T-helper 22 cell (primary cell): ENCODE measurements around the gene LITAFD.
"Not testable (repeated sequence)": the region's sequence is repeated elsewhere in the genome, so short reads cannot be mapped to it uniquely, and the experiment has no call there.

Source experiments
- DNase-seq: peaks from one replicate; pipeline ENCODE4 v3.0.0-alpha.2; 2020; ENCODE audit warnings: low read depth

LITAFD gene

GRCh38 chr16:8882041-8882617 is at the start of gene LITAFD:
Gene LITAFD, plus strand, starts transcription at chr16:8882351. Its CDS starts 2,005 bp downstream, at chr16:8884356.
- no peak for DNase-seq

DNA sequence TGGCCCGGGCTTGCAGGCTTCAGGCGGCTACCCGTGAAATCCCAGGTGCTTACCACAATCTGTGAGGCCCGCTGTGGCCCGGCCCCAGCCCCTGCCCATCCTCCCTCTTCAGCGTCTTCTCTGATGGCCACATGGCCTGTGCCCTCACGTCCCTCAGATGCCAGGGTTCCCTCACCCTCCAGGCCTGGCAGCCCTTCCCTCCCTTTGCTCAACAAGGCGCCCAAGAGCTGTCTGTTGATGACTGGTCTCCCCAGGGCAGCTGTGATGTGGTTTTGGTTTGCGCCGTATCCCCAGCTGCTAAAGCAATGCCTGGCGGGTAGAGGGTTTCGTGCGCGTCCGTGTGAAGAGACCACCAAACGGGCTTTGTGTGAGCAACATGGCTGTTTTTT is 49.4 kb upstream of the LITAFD start:
- no peak for DNase-seq

DNA sequence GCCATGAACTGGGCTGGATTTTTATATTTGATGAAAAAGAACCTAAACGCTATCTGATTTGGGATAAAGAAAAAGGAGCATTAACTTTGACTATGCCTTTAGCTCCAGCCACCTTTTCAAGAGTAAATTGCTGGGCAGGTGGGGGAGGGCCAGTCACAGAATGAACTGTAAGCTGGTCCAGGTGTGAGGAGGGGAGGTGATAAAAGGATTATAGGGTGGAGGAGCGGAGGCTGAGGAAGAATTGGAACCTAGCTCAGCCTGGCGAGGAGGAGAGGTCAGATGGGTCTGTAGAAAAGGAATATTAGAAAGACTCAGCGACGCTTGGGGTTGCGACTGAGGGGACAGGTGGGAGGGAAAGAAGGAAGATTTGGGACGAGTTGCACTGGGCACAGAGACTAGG is 45.4 kb upstream of the LITAFD start:
- DNase-seq = not testable (repeated sequence)

DNA sequence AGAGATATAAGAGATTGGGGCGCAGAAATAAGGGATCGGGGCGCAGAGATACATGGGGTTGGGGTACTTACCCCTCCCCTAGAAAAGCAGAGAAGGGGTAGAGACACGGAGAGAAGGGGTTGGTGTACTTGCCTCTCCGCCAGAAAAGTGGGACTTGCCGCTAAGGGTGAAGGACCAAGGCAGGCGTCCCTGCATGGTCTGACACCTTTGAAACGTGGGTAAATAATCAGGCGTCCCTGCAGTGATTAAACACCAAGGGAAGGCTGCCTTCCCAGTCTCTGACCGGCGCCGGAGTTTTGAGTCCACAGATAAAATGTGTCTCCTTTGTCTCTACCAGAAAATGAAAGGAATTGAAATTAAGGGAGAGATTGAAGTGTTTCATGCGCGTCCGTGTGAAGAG is 44.6 kb upstream of the LITAFD start:
- DNase-seq = not testable (repeated sequence)

GRCh38 chr16:8842016-8842415 is 40.1 kb upstream of the LITAFD start:
- not testable (repeated sequence) for DNase-seq

DNA sequence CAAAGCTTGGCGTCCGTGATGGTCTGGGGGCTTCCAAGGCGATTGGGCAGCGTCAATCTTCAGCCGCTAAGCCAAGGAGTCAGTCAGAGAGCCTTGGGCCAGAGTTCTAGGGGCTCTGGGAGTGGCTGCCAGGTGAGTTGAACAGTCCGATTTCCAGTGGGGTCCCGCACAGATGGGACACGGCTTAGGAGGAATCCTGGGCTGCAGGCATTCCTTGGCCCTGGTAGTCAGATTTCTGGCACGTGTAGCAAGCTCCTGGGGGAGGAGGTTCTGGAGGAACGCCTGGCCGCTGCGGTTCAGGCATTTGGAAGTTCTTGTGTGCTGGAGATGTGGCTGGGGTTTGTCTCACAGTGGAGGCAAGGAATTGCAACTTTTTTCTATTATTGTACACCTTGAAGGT is 38.9 kb upstream of the LITAFD start:
- DNase-seq = not testable (repeated sequence)

DNA sequence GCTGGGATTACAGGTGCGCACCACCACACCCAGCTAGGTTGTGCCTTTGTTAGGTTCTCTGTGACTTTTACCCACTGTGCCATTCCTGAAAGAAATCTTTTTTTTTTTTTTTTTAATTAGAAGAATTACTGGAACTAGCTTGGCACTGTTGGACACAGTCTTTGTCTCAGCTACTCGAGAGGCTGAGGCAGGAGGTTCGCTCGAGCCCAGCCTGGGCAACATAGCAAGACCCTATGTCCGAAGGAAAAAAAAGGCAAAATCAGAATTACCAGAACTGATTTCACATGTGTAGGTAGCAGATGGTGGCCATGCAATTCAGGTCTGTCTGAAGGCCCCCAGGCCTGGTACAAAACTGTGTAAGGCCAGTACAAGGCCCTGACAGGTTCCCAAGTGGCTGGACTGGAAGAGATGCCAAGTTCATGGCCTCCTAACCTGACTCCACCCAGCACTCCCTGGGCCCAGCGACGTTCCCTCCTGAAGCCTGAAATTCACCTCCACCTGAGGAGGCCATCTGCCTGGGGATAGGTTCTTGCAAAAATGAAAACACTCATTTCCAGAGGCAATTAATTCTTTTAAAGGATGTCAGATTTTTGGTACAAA is 36.4 kb upstream of the LITAFD start:
- no peak for DNase-seq

- no peak for DNase-seq
Measured at GRCh38 chr16:8846401-8846932, 35.7 kb upstream of the LITAFD start.

GRCh38 chr16:8847145-8847544 is 35.0 kb upstream of the LITAFD start:
- DNase-seq = no peak

DNA sequence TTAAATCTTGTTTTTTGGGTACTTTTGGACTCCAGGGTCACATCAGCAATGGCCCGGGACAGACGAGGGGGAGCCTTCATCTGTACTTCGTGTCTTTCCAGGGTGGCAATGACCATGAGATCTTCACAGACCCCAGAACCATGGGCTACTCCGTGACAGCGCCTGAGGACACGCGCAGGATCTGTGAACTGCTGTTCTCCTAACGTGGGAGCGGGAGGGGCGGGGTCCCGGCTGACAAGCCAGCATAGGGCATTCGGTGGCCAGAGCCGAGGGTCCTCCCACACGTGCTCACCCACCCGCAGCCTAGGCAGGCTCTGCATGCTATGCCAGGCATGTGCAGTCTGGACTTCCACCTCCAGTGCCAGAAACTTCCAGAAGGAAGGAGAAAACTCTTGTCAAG is 34.5 kb upstream of the LITAFD start:
- no peak for DNase-seq

GRCh38 chr16:8848231-8848938 is 33.8 kb upstream of the LITAFD start:
- no peak for DNase-seq

DNA sequence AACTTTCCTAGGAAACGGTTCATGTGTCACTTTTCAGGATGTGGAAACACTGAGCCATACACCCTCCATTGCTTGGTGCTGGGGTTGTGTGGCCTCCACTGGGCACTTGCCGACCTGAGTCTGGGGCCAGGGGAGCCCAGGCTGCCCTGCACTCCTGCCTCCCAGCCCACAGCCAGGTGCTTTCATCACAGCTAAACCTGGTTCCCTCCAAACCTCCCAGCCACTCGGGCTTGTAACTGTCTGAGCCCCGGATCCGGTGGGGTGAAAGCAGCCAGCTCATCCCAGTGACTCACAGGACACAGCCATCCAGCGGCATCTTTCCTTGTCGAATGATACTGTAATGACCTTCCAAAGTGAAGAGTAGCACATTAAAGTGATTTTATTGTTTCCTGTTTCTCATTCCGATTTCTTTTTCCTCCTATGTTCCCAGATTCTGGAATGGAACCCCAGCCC is 33.2 kb upstream of the LITAFD start:
- no peak for DNase-seq

- no peak for DNase-seq
Measured at GRCh38 chr16:8849411-8850011, 32.6 kb upstream of the LITAFD start.

DNA sequence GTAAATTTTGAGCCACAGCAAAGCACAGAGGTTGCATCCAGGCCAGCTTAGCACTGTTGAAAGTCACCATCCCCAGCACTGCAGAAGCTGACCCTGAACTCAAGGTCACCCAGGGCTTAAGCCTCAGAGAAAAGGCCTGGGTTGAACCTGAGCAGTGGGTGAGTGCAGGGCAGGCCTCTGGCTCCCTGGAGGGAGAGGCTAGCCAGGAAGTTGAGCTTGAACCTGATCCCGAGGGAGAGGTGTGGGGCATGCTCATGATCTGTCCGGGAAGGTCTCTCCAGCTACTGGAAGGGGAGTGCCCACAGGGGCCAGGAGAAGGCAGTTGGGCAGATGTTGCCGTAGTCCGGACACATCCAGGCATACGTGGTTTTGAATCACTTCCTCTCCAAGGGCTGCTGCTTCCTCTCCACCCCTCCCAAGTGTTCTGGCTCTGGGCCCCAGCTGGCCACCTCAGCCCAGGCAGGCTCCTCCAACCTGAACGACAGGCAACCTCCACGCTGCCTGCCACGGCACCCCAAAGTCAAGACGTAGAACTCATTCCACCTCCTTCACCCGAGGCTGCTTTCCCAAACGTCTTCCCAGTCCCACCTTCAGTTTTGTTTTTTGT is 31.8 kb upstream of the LITAFD start:
- DNase-seq = no peak

DNA sequence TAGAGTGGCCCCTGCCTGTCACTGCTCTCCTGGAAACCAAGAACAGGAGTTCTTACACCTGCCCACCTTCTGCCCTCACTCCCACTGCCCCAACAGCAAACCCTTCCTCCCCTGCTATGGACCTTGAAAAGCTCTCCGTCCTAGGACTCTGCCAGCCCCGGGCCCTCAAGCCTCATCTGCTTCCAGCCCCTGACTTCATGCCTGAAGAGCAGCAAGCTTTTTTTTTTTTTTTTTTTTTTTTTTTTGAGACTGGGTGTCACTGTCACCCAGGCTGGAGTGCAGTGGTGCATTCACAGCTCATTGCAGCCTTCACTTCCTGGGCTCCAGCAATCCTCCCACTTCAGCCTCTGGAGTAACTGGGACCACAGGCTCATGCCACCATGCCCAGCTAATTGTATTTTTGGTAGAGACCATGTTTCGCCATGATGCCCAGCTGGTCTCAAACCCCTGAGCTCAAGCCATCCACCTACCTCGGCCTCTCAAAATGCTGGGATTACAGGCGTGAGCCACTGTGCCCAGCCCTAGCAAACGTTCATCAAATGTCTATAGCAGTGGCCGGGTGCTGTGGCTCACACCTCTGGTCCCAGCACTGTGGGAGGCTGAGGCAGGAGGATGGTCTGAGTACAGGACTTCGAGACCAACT is 30.3 kb upstream of the LITAFD start:
- DNase-seq = no peak

GRCh38 chr16:8852534-8852933 is 29.6 kb upstream of the LITAFD start:
- DNase-seq = no peak

DNA sequence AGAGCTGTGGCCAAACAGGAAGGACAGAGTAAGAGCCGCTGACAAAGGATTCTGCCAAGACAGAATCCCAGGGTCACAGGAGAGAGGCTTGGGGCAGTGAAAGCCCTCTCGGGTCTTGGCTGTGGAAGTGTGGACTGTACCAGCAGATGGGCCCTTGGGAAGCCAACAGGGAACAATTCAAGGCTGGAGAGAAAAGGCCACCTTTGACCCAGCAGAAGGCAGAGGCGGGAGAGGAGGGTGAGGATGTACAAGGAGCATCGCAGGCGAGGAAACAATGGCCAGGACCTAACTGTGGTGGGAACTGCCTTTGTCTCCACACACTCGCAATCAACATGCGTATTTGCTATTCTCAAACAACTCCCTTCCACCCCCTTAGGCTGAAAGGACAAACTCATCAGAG is 29.0 kb upstream of the LITAFD start:
- DNase-seq = no peak

DNA sequence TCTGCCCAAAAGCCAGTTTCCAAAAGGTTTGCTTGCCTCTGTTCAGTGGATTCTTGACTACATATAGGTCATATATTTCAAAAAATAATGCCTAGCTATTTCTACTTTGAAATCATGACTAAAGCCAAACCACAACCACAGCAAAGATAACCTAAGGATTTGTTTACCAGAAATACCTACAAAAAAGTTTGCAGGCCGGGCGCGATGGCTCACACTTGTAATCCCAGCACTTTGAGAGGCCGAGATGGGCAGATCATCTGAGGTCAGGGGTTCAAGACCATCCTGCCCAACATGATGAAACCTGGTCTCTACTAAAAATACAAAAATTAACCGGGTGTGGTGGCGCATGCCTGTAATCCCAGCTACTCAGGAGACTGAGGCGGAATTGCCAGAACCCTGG is 28.5 kb upstream of the LITAFD start:
- DNase-seq = no peak

- DNase-seq = no peak
Measured at GRCh38 chr16:8854298-8854948, 27.7 kb upstream of the LITAFD start.

- DNase-seq = no peak
Measured at GRCh38 chr16:8855051-8855786, 26.9 kb upstream of the LITAFD start.

DNA sequence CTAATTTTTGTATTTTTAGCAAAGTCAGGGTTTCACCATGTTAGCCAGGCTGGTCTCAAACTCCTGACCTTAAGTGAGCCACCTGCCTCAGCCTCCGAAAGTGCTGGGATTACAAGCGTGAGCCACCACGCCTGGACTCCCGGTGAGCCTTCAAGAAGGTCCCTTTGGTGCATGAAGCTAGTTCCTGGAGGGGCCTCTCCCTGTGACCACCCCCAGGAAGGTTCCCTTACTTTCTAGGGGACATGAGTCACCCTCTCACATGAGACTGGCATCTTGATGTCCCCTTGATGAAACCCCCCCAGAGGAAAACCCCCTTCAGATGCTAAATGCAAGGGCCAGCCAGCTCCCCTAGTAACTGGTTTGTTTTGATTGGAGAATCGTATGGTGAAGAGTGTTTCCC is 26.2 kb upstream of the LITAFD start:
- no peak for DNase-seq
